CD8-positive, alpha-beta memory T cell (primary cell): ENCODE data around the gene NCOA7. TPM values are rescaled to one million over a fixed set of nuclear protein-coding genes. Genes with fewer than 3 reads are reported as not detected.
A peak's percentile ranks its signal among the peaks of the same experiment; 100 is the strongest.

ENCODE experiments used
- CTCF ChIA-PET: fragments of 350-600 bp; sonication (Branson Sonifier 250); formaldehyde crosslinking; loops from one replicate; lab custom pipeline; 2021; ENCODE audit warnings: antibody characterized with exemption; lab: Charles Lee
- POLR2A ChIA-PET: fragments of 350-600 bp; sonication (Branson Sonifier 250); formaldehyde crosslinking; loops from one replicate; lab custom pipeline; 2021; ENCODE audit warnings: antibody characterized with exemption; lab: Charles Lee
- DNase-seq, 5 donors: peaks; one replicate each; pipeline versions ENCODE4 v3.0.0 to v3.0.0-alpha.2; 2020 to 2022; ENCODE audit warnings: mixed read lengths in 1 of 5
- H3K27ac ChIP-seq: one replicate; pipeline ENCODE4 v1.7.0; 2013; ENCODE audit warnings: low read depth, mild to moderate bottlenecking, low read length, moderate library complexity
- H3K27me3 ChIP-seq: 2 replicates; pipeline ENCODE4 v1.7.0; 2013; ENCODE audit warnings: low read length, mild to moderate bottlenecking; ENCODE audit not compliant: insufficient read depth, poor library complexity, severe bottlenecking
- H3K36me3 ChIP-seq: 2 replicates; pipeline ENCODE4 v1.7.0; 2013; ENCODE audit warnings: mild to moderate bottlenecking, low read length, moderate library complexity; ENCODE audit not compliant: insufficient read depth
- H3K4me1 ChIP-seq: 2 replicates; pipeline ENCODE4 v1.7.0; 2013; ENCODE audit warnings: mild to moderate bottlenecking, low read length, moderate library complexity; ENCODE audit not compliant: insufficient read depth
- H3K4me3 ChIP-seq: 2 replicates; pipeline ENCODE4 v1.7.0; 2013; ENCODE audit warnings: mild to moderate bottlenecking, low read length
- H3K9me3 ChIP-seq: 2 replicates; pipeline ENCODE4 v1.7.0; 2013; ENCODE audit warnings: mild to moderate bottlenecking, low read length
- H3K27ac Mint-ChIP-seq, 8 donors: one replicate each; pipeline ENCODE4 v1.8.0; 2020 to 2021; ENCODE audit warnings: mixed read lengths in 8 of 8, mild to moderate bottlenecking in 6 of 8, inconsistent platforms in 3 of 8, moderate library complexity in 3 of 8
- H3K27me3 Mint-ChIP-seq, 2 donors: one replicate each; pipeline ENCODE4 v1.8.0; 2020 to 2021; ENCODE audit warnings: mixed read lengths in 2 of 2, mild to moderate bottlenecking in 1 of 2, moderate library complexity in 1 of 2
- H3K36me3 Mint-ChIP-seq, 3 donors: one replicate each; pipeline ENCODE4 v1.8.0; 2020 to 2021; ENCODE audit warnings: mixed read lengths in 3 of 3, inconsistent platforms in 1 of 3, mild to moderate bottlenecking in 1 of 3
- H3K4me1 Mint-ChIP-seq, 3 donors: one replicate each; pipeline ENCODE4 v1.8.0; 2020 to 2021; ENCODE audit warnings: mixed read lengths in 3 of 3, inconsistent platforms in 1 of 3, mild to moderate bottlenecking in 1 of 3
- H3K4me3 Mint-ChIP-seq, 7 donors: one replicate each; pipeline ENCODE4 v1.8.0; 2020 to 2021; ENCODE audit warnings: mixed read lengths in 7 of 7, mild to moderate bottlenecking in 6 of 7, moderate library complexity in 4 of 7, inconsistent platforms in 2 of 7
- H3K9me3 Mint-ChIP-seq, 5 donors: one replicate each; pipeline ENCODE4 v1.8.0; 2020 to 2022; ENCODE audit warnings: mixed read lengths in 5 of 5, mild to moderate bottlenecking in 3 of 5, moderate library complexity in 2 of 5, inconsistent platforms in 1 of 5
- polyA plus RNA-seq: library from polyadenylated mRNA; unstranded; fragments of 300-500 nt; fragmentation: Illumina TruSeq; gene quantifications from one replicate; pipeline ENCODE4 v1.2.3, GENCODE V29; 2021
- total RNA-seq, 2 experiments: library from RNA; stranded (reverse); gene quantifications; one replicate each; pipeline ENCODE4 v1.2.3, GENCODE V29; 2021

The NCOA7 gene
- total and polyA plus RNA-seq, 3 experiments from 2014 or later, result 38.3 to 62.5 (median 54.7) TPM

GRCh38 chr6:125750692-125751333 lies 39.9 kb upstream of the NCOA7 start:
- DNase-seq, result no peak
- H3K4me3 ChIP-seq, result peak overlapping the region; percentile 56
- H3K27ac ChIP-seq, result no peak overlapping the region
- H3K9me3 ChIP-seq, result no peaks in the 10 kb centered on the region
- Mint-ChIP-seq H3K36me3 (peaks cover 0 to 8% (median 0%) of the 10 kb centered on the region in 3 donors), H3K4me1 (peaks cover 32 to 49% (median 42%) of the 10 kb centered on the region in 3 donors), H3K27ac (peak overlapping the region in 7 of 8 donors; percentile 2 to 80 (median 21)), H3K27me3 (peaks cover 48 to 76% of the 10 kb centered on the region in 2 donors), H3K9me3 (no peaks in the 10 kb centered on the region), H3K4me3 (peak overlapping the region; percentile 82 to 94 (median 91))
- H3K27me3 ChIP-seq, result peaks cover 37% of the 10 kb centered on the region
- POLR2A ChIA-PET, result no interaction called here
- H3K4me1 ChIP-seq, result peaks cover 26% of the 10 kb centered on the region
- no peaks in the 10 kb centered on the region for H3K36me3 ChIP-seq
- CTCF ChIA-PET, result interaction anchor here (7.7 kb wide), 1 partner anchor 439 kb away, joined by 60 read pairs; no protein-coding TSS in a partner anchor

- POLR2A ChIA-PET, result no interaction called here
- peaks cover 26% of the 10 kb centered on the region for H3K4me1 ChIP-seq
- no peaks in the 10 kb centered on the region for H3K36me3 ChIP-seq
- H3K4me3 ChIP-seq, result no peak overlapping the region
- H3K27ac ChIP-seq, result no peak overlapping the region
- Mint-ChIP-seq H3K4me3 (peak overlapping the region in 1 of 7 donors; percentile 0), H3K27ac (peak overlapping the region in 2 of 8 donors; percentile 21 to 80), H3K4me1 (peaks cover 28 to 44% (median 38%) of the 10 kb centered on the region in 3 donors), H3K27me3 (peaks cover 42 to 74% of the 10 kb centered on the region in 2 donors), H3K9me3 (no peaks in the 10 kb centered on the region), H3K36me3 (peaks cover 0 to 8% (median 0%) of the 10 kb centered on the region in 3 donors)
- H3K27me3 ChIP-seq, result peaks cover 32% of the 10 kb centered on the region
- H3K9me3 ChIP-seq, result no peaks in the 10 kb centered on the region
- CTCF ChIA-PET, result interaction anchor here (0.8 to 7.7 kb wide), 4 partner anchors 9 to 1515 kb away, joined by 3 to 60 read pairs (median 4); no protein-coding TSS in a partner anchor
- no peak for DNase-seq
Observed at GRCh38 chr6:125751334-125751916, 39.3 kb upstream of the NCOA7 start.

- no peak for DNase-seq
- H3K36me3 Mint-ChIP-seq, result peaks cover 0 to 6% (median 0%) of the 10 kb centered on the region in 3 donors
- peaks cover 20 to 32% (median 27%) of the 10 kb centered on the region in 3 donors for H3K4me1 Mint-ChIP-seq
- ChIA-PET CTCF (interaction anchor here (0.8 to 7.7 kb wide), 6 partner anchors 8 to 455 kb away, joined by 3 to 60 read pairs (median 4); no protein-coding TSS in a partner anchor), POLR2A (interaction anchor here (1.0 kb wide), 2 partner anchors 38 to 441 kb away, joined by 4 to 5 read pairs; partner anchors contain the start of gene NCOA7)
- peak overlapping the region in 1 of 7 donors; percentile 17 for H3K4me3 Mint-ChIP-seq
- Histone ChIP-seq H3K27ac (no peak overlapping the region), H3K36me3 (no peaks in the 10 kb centered on the region), H3K27me3 (peaks cover 22% of the 10 kb centered on the region), H3K4me3 (no peak overlapping the region), H3K9me3 (no peaks in the 10 kb centered on the region), H3K4me1 (peaks cover 19% of the 10 kb centered on the region)
- H3K9me3 Mint-ChIP-seq, result no peaks in the 10 kb centered on the region
- no peak overlapping the region for H3K27ac Mint-ChIP-seq
- H3K27me3 Mint-ChIP-seq, result peaks cover 31 to 67% of the 10 kb centered on the region in 2 donors
Observed at GRCh38 chr6:125752773-125753172, 38.0 kb upstream of the NCOA7 start.

GRCh38 chr6:125753218-125753936 lies 37.4 kb upstream of the NCOA7 start:
- H3K36me3 Mint-ChIP-seq, result peaks cover 0 to 6% (median 0%) of the 10 kb centered on the region in 3 donors
- no peak overlapping the region for H3K4me3 ChIP-seq
- no peak overlapping the region for H3K27ac ChIP-seq
- POLR2A ChIA-PET, result interaction anchor here (1.0 kb wide), 2 partner anchors 38 to 442 kb away, joined by 4 to 5 read pairs; partner anchors contain the start of gene NCOA7
- no peaks in the 10 kb centered on the region for H3K9me3 Mint-ChIP-seq
- peaks cover 26 to 62% of the 10 kb centered on the region in 2 donors for H3K27me3 Mint-ChIP-seq
- H3K9me3 ChIP-seq, result no peaks in the 10 kb centered on the region
- CTCF ChIA-PET, result interaction anchor here (0.7 to 7.7 kb wide), 7 partner anchors 8 to 456 kb away, joined by 3 to 60 read pairs (median 3); partner anchors contain the start of gene HDDC2
- H3K27ac Mint-ChIP-seq, result no peak overlapping the region
- H3K4me3 Mint-ChIP-seq, result no peak overlapping the region
- peaks cover 20% of the 10 kb centered on the region for H3K27me3 ChIP-seq
- no peaks in the 10 kb centered on the region for H3K36me3 ChIP-seq
- H3K4me1 ChIP-seq, result peaks cover 16% of the 10 kb centered on the region
- peak in 2 of 5 donors; percentile 20 to 37 for DNase-seq
- peaks cover 20 to 26% (median 25%) of the 10 kb centered on the region in 3 donors for H3K4me1 Mint-ChIP-seq

GRCh38 chr6:125753937-125754259 lies 36.9 kb upstream of the NCOA7 start:
- Mint-ChIP-seq H3K27me3 (peaks cover 23 to 62% of the 10 kb centered on the region in 2 donors), H3K27ac (no peak overlapping the region), H3K36me3 (peaks cover 0 to 3% (median 0%) of the 10 kb centered on the region in 3 donors), H3K4me3 (no peak overlapping the region), H3K4me1 (peaks cover 15 to 21% (median 19%) of the 10 kb centered on the region in 3 donors), H3K9me3 (no peaks in the 10 kb centered on the region)
- no peak overlapping the region for H3K27ac ChIP-seq
- ChIA-PET POLR2A (interaction anchor here (1.0 kb wide), 2 partner anchors 37 to 442 kb away, joined by 4 to 5 read pairs; partner anchors contain the start of gene NCOA7), CTCF (interaction anchor here (1.0 to 7.7 kb wide), 6 partner anchors 7 to 442 kb away, joined by 3 to 60 read pairs (median 4); no protein-coding TSS in a partner anchor)
- H3K36me3 ChIP-seq, result no peaks in the 10 kb centered on the region
- peaks cover 11% of the 10 kb centered on the region for H3K4me1 ChIP-seq
- H3K4me3 ChIP-seq, result no peak overlapping the region
- no peak for DNase-seq
- H3K27me3 ChIP-seq, result peaks cover 15% of the 10 kb centered on the region
- H3K9me3 ChIP-seq, result no peaks in the 10 kb centered on the region

GRCh38 chr6:125754566-125754965 lies 36.2 kb upstream of the NCOA7 start:
- Mint-ChIP-seq H3K4me1 (peaks cover 15 to 21% (median 18%) of the 10 kb centered on the region in 3 donors), H3K27me3 (peaks cover 25 to 68% of the 10 kb centered on the region in 2 donors), H3K4me3 (no peak overlapping the region), H3K9me3 (no peaks in the 10 kb centered on the region), H3K36me3 (peaks cover 0 to 3% (median 0%) of the 10 kb centered on the region in 3 donors), H3K27ac (no peak overlapping the region)
- ChIA-PET POLR2A (no interaction called here), CTCF (interaction anchor here (0.8 to 7.7 kb wide), 3 partner anchors 13 to 443 kb away, joined by 3 to 60 read pairs (median 3); partner anchors contain the start of gene NCOA7)
- peaks cover 10% of the 10 kb centered on the region for H3K4me1 ChIP-seq
- no peak for DNase-seq
- H3K27me3 ChIP-seq, result peaks cover 15% of the 10 kb centered on the region
- H3K27ac ChIP-seq, result no peak overlapping the region
- no peak overlapping the region for H3K4me3 ChIP-seq
- H3K9me3 ChIP-seq, result no peaks in the 10 kb centered on the region
- no peaks in the 10 kb centered on the region for H3K36me3 ChIP-seq

GRCh38 chr6:125759184-125759902 lies 31.4 kb upstream of the NCOA7 start:
- DNase-seq, result no peak
- CTCF ChIA-PET, result interaction anchor here (0.8 to 1.2 kb wide), 2 partner anchors 445 to 454 kb away, joined by 3 read pairs; no protein-coding TSS in a partner anchor
- POLR2A ChIA-PET, result interaction anchor here (0.6 kb wide), 2 partner anchors 20 to 27 kb away, joined by 3 read pairs; no protein-coding TSS in a partner anchor

More at GRCh38 chr6:125759184-125759902, 31.4 kb upstream of the NCOA7 start:
- Mint-ChIP-seq H3K9me3 (no peaks in the 10 kb centered on the region), H3K4me1 (no peaks in the 10 kb centered on the region), H3K4me3 (no peak overlapping the region), H3K36me3 (no peaks in the 10 kb centered on the region), H3K27me3 (peaks cover 9 to 61% of the 10 kb centered on the region in 2 donors), H3K27ac (peak overlapping the region in 1 of 8 donors; percentile 25)
- no peak overlapping the region for H3K27ac ChIP-seq
- no peaks in the 10 kb centered on the region for H3K36me3 ChIP-seq
- H3K4me3 ChIP-seq, result no peak overlapping the region
- H3K27me3 ChIP-seq, result peaks cover 6% of the 10 kb centered on the region
- H3K9me3 ChIP-seq, result no peaks in the 10 kb centered on the region
- no peaks in the 10 kb centered on the region for H3K4me1 ChIP-seq
